GM23338 (cell line): ENCODE measurements around the gene OR1M1. TPM values are rescaled to one million over a fixed set of nuclear protein-coding genes. Genes with fewer than 3 reads are reported as not detected.

Source experiments
- ATAC-seq: fragments of 200-7000 bp; cut with Tn5 transposase; 3 replicates; pipeline ENCODE4 v1.9.1; 2020
- DNase-seq: peaks from one replicate; pipeline ENCODE4 v3.0.0-alpha.2; 2015; ENCODE audit warnings: low spot score
- H2AFZ ChIP-seq: fragments of 200-600 bp; sonication (generic); 2 replicates; pipeline ENCODE4 v1.8.0; 2016; ENCODE audit warnings: antibody characterized with exemption, mild to moderate bottlenecking, moderate library complexity
- H3F3A ChIP-seq: fragments of 200-600 bp; sonication (generic); replicated peaks from 2 replicates; pipeline ENCODE4 v1.8.0; 2017; ENCODE audit warnings: antibody characterized with exemption, mixed run types, low read depth
- H3K27ac ChIP-seq: fragments of 200-600 bp; sonication (generic); 2 replicates; pipeline ENCODE4 v1.6.1; 2016; ENCODE audit warnings: low read depth
- H3K27me3 ChIP-seq: fragments of 200-600 bp; sonication (generic); 2 replicates; pipeline ENCODE4 v1.8.0; 2016; ENCODE audit warnings: mild to moderate bottlenecking, mixed run types, moderate library complexity; ENCODE audit not compliant: insufficient read depth
- H3K36me3 ChIP-seq: fragments of 200-600 bp; sonication (generic); 2 replicates; pipeline ENCODE4 v1.8.0; 2016; ENCODE audit warnings: mild to moderate bottlenecking; ENCODE audit not compliant: insufficient read depth
- H3K4me1 ChIP-seq: fragments of 200-600 bp; sonication (generic); 2 replicates; pipeline ENCODE4 v1.8.0; 2016; ENCODE audit warnings: mild to moderate bottlenecking, moderate library complexity; ENCODE audit not compliant: insufficient read depth
- H3K4me2 ChIP-seq: fragments of 200-600 bp; sonication (generic); 2 replicates; pipeline ENCODE4 v1.7.1; 2017; ENCODE audit warnings: mixed run types
- H3K4me3 ChIP-seq: fragments of 200-600 bp; sonication (generic); 2 replicates; pipeline ENCODE4 v1.6.1; 2016; ENCODE audit warnings: mixed run types
- H3K79me2 ChIP-seq: fragments of 200-600 bp; sonication (generic); replicated peaks from 2 replicates; pipeline ENCODE4 v1.8.0; 2017; ENCODE audit warnings: mild to moderate bottlenecking; ENCODE audit not compliant: insufficient read depth
- H3K9me2 ChIP-seq: fragments of 200-600 bp; sonication (generic); 2 replicates; pipeline ENCODE4 v1.8.0; 2017; ENCODE audit not compliant: insufficient read depth
- H4K20me1 ChIP-seq: fragments of 200-600 bp; sonication (generic); replicated peaks from 2 replicates; pipeline ENCODE4 v1.8.0; 2017; ENCODE audit warnings: mild to moderate bottlenecking; ENCODE audit not compliant: insufficient read depth
- H3K27ac Mint-ChIP-seq: 2 replicates; pipeline ENCODE4 v1.8.0; 2020; ENCODE audit warnings: inconsistent platforms, mild to moderate bottlenecking, moderate library complexity, mixed read lengths
- H3K27me3 Mint-ChIP-seq: 3 replicates; pipeline ENCODE4 v1.8.0; 2022; ENCODE audit warnings: low read depth, mild to moderate bottlenecking, moderate library complexity, mixed read lengths, inconsistent platforms; ENCODE audit not compliant: insufficient read depth, poor library complexity
- H3K36me3 Mint-ChIP-seq: 3 replicates; pipeline ENCODE4 v1.8.0; 2021; ENCODE audit warnings: low read depth, mild to moderate bottlenecking, inconsistent platforms, moderate library complexity, mixed read lengths
- H3K4me1 Mint-ChIP-seq: 3 replicates; pipeline ENCODE4 v1.8.0; 2020; ENCODE audit warnings: mild to moderate bottlenecking, inconsistent platforms, mixed read lengths
- H3K4me3 Mint-ChIP-seq: 3 replicates; pipeline ENCODE4 v1.8.0; 2021; ENCODE audit warnings: moderate library complexity, mild to moderate bottlenecking, inconsistent platforms, mixed read lengths
- H3K9me3 Mint-ChIP-seq: 3 replicates; pipeline ENCODE4 v1.8.0; 2020; ENCODE audit warnings: moderate library complexity, mild to moderate bottlenecking, inconsistent platforms, mixed read lengths
- CREB1 ChIP-seq: fragments of 250-450 bp; sonication (Bioruptor Pico); IDR thresholded peaks from 2 replicates; pipeline ENCODE4 v1.5.0; 2020; ENCODE audit warnings: low read depth, mild to moderate bottlenecking, moderate library complexity
- EZH2phosphoT487 ChIP-seq: fragments of 200-600 bp; sonication (generic); IDR thresholded peaks from one replicate; pipeline ENCODE4 v1.8.1; 2018; ENCODE audit warnings: antibody characterized with exemption; ENCODE audit not compliant: unreplicated experiment
- JUNB ChIP-seq: IDR thresholded peaks from one replicate; pipeline ENCODE4 v1.6.1; 2016; ENCODE audit warnings: antibody characterized with exemption; ENCODE audit not compliant: unreplicated experiment
- NANOG ChIP-seq: IDR thresholded peaks from 2 replicates; pipeline ENCODE4 v1.6.1; 2016; ENCODE audit warnings: antibody characterized with exemption, borderline replicate concordance
- POLR2AphosphoS5 ChIP-seq: IDR thresholded peaks from 2 replicates; pipeline ENCODE4 v1.6.1; 2016; ENCODE audit warnings: antibody characterized with exemption, low read depth
- REST ChIP-seq: IDR thresholded peaks from one replicate; pipeline ENCODE4 v1.6.1; 2018; ENCODE audit warnings: antibody characterized with exemption; ENCODE audit not compliant: unreplicated experiment
- STAT1 ChIP-seq: IDR thresholded peaks from one replicate; pipeline ENCODE4 v1.6.1; 2016; ENCODE audit warnings: antibody characterized with exemption; ENCODE audit not compliant: unreplicated experiment
- ZNF114 ChIP-seq: fragments of 250-450 bp; sonication (Bioruptor Pico); IDR thresholded peaks from 2 replicates; pipeline ENCODE4 v1.5.0; 2020; ENCODE audit warnings: mild to moderate bottlenecking, moderate library complexity
- polyA plus RNA-seq: library from polyadenylated mRNA; unstranded; fragments of >200 nt; fragmentation: Nextera tagmentation; extraction: Ambion mirVana; gene quantifications from 2 replicates; pipeline ENCODE4 v1.2.1, GENCODE V29; 2016
- total RNA-seq: library from RNA; depleted of rRNA; stranded (reverse); fragments of >200 nt; shearing (Covaris generic); gene quantifications from 2 replicates; pipeline ENCODE4 v1.2.3, GENCODE V29; 2014
- TF ChIP-seq, protein P1 (sequence below): fragments of 250-450 bp; sonication (Bioruptor Pico); IDR thresholded peaks from 2 replicates; pipeline ENCODE4 v1.5.0; 2020; ENCODE audit warnings: mild to moderate bottlenecking, moderate library complexity

The OR1M1 gene
- total and polyA plus RNA-seq, 2 experiments from 2014 or later: not detected

GRCh38 chr19:9043524-9043923, 43.3 kb upstream of the OR1M1 start:
- Mint-ChIP-seq H3K36me3 (peaks cover 42% of the 10 kb centered on the region), H3K4me1 (no peaks in the 10 kb centered on the region), H3K27ac (no peak overlapping the region), H3K4me3 (no peak overlapping the region), H3K9me3 (peaks cover 99% of the 10 kb centered on the region), H3K27me3 (peaks cover 9% of the 10 kb centered on the region)
- H3K4me2 ChIP-seq: no peak overlapping the region
- H4K20me1 ChIP-seq: no peaks in the 10 kb centered on the region
- TF ChIP-seq JUNB: no peak
- no peak for TF ChIP-seq NANOG
- ATAC-seq (no peak), DNase-seq (no peak)
- H3K36me3 ChIP-seq: no peaks in the 10 kb centered on the region
- no peak overlapping the region for H3K4me3 ChIP-seq
- no peak overlapping the region for H3K27ac ChIP-seq
- no peaks in the 10 kb centered on the region for H3K4me1 ChIP-seq
- H3F3A ChIP-seq: no peaks in the 10 kb centered on the region
- H3K27me3 ChIP-seq: no peaks in the 10 kb centered on the region
- H3K79me2 ChIP-seq: no peaks in the 10 kb centered on the region
- H3K9me2 ChIP-seq: no peaks in the 10 kb centered on the region
- no peak overlapping the region for H2AFZ ChIP-seq

- no peaks in the 10 kb centered on the region for H3K4me1 ChIP-seq
- no peak overlapping the region for H3K4me3 ChIP-seq
- peaks cover 10% of the 10 kb centered on the region for H3K27me3 Mint-ChIP-seq
- H3K79me2 ChIP-seq: no peaks in the 10 kb centered on the region
- no peak overlapping the region for H3K4me3 Mint-ChIP-seq
- H3K4me2 ChIP-seq: no peak overlapping the region
- TF ChIP-seq STAT1: no peak
- TF ChIP-seq REST: no peak
- H3K36me3 Mint-ChIP-seq: peaks cover 41% of the 10 kb centered on the region
- H3K27ac ChIP-seq: no peak overlapping the region
- no peak overlapping the region for H2AFZ ChIP-seq
- no peaks in the 10 kb centered on the region for H3K36me3 ChIP-seq
- no peak for ATAC-seq
- DNase-seq: no peak
- H3K4me1 Mint-ChIP-seq: no peaks in the 10 kb centered on the region
- H3K27ac Mint-ChIP-seq: no peak overlapping the region
- no peaks in the 10 kb centered on the region for H3F3A ChIP-seq
- no peaks in the 10 kb centered on the region for H4K20me1 ChIP-seq
- no peaks in the 10 kb centered on the region for H3K27me3 ChIP-seq
- no peaks in the 10 kb centered on the region for H3K9me2 ChIP-seq
- H3K9me3 Mint-ChIP-seq: peaks cover 99% of the 10 kb centered on the region
These were observed 42.4 kb upstream of the OR1M1 start for GRCh38 chr19:9044449-9044848.

DNA sequence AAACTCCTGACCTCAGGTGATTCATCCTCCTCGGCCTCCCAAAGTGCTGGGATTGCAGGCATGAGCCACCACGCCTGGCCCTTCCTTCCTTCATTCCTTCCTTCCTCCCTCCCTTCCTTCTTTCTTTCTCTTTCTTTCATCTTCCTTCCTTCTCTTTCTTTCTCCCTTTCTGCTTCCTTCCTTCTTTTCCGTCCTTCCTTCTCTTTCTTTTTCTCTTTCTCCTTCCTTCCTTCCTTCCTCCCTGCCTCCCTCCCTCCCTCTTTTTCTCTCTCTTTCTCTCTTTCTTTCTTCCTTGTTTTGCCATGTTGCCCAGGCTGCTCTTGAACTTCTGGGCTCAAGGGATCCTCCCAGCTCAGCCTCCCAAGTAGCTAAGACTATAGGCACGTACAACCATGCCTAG, 40.2 kb upstream of the OR1M1 start:
- DNase-seq (no peak), ATAC-seq (no peak)
- no peak overlapping the region for H3K4me3 ChIP-seq
- H3K36me3 ChIP-seq: no peaks in the 10 kb centered on the region
- H3K27me3 ChIP-seq: no peaks in the 10 kb centered on the region
- Mint-ChIP-seq H3K9me3 (peaks cover 94% of the 10 kb centered on the region), H3K36me3 (peaks cover 40% of the 10 kb centered on the region), H3K4me3 (no peak overlapping the region), H3K4me1 (no peaks in the 10 kb centered on the region), H3K27ac (no peak overlapping the region), H3K27me3 (peaks cover 8% of the 10 kb centered on the region)
- H3K79me2 ChIP-seq: no peaks in the 10 kb centered on the region
- no peaks in the 10 kb centered on the region for H3K9me2 ChIP-seq
- H3K27ac ChIP-seq: no peak overlapping the region
- no peak overlapping the region for H3K4me2 ChIP-seq
- H3F3A ChIP-seq: no peaks in the 10 kb centered on the region
- H3K4me1 ChIP-seq: no peaks in the 10 kb centered on the region
- no peaks in the 10 kb centered on the region for H4K20me1 ChIP-seq
- H2AFZ ChIP-seq: no peak overlapping the region
- TF ChIP-seq EZH2phosphoT487: no peak
- TF ChIP-seq ZNF114 (CRISPR knock-in tag): no peak
- no peak for TF ChIP-seq CREB1
- TF ChIP-seq JUNB: no peak
- TF ChIP-seq, protein P1, sequence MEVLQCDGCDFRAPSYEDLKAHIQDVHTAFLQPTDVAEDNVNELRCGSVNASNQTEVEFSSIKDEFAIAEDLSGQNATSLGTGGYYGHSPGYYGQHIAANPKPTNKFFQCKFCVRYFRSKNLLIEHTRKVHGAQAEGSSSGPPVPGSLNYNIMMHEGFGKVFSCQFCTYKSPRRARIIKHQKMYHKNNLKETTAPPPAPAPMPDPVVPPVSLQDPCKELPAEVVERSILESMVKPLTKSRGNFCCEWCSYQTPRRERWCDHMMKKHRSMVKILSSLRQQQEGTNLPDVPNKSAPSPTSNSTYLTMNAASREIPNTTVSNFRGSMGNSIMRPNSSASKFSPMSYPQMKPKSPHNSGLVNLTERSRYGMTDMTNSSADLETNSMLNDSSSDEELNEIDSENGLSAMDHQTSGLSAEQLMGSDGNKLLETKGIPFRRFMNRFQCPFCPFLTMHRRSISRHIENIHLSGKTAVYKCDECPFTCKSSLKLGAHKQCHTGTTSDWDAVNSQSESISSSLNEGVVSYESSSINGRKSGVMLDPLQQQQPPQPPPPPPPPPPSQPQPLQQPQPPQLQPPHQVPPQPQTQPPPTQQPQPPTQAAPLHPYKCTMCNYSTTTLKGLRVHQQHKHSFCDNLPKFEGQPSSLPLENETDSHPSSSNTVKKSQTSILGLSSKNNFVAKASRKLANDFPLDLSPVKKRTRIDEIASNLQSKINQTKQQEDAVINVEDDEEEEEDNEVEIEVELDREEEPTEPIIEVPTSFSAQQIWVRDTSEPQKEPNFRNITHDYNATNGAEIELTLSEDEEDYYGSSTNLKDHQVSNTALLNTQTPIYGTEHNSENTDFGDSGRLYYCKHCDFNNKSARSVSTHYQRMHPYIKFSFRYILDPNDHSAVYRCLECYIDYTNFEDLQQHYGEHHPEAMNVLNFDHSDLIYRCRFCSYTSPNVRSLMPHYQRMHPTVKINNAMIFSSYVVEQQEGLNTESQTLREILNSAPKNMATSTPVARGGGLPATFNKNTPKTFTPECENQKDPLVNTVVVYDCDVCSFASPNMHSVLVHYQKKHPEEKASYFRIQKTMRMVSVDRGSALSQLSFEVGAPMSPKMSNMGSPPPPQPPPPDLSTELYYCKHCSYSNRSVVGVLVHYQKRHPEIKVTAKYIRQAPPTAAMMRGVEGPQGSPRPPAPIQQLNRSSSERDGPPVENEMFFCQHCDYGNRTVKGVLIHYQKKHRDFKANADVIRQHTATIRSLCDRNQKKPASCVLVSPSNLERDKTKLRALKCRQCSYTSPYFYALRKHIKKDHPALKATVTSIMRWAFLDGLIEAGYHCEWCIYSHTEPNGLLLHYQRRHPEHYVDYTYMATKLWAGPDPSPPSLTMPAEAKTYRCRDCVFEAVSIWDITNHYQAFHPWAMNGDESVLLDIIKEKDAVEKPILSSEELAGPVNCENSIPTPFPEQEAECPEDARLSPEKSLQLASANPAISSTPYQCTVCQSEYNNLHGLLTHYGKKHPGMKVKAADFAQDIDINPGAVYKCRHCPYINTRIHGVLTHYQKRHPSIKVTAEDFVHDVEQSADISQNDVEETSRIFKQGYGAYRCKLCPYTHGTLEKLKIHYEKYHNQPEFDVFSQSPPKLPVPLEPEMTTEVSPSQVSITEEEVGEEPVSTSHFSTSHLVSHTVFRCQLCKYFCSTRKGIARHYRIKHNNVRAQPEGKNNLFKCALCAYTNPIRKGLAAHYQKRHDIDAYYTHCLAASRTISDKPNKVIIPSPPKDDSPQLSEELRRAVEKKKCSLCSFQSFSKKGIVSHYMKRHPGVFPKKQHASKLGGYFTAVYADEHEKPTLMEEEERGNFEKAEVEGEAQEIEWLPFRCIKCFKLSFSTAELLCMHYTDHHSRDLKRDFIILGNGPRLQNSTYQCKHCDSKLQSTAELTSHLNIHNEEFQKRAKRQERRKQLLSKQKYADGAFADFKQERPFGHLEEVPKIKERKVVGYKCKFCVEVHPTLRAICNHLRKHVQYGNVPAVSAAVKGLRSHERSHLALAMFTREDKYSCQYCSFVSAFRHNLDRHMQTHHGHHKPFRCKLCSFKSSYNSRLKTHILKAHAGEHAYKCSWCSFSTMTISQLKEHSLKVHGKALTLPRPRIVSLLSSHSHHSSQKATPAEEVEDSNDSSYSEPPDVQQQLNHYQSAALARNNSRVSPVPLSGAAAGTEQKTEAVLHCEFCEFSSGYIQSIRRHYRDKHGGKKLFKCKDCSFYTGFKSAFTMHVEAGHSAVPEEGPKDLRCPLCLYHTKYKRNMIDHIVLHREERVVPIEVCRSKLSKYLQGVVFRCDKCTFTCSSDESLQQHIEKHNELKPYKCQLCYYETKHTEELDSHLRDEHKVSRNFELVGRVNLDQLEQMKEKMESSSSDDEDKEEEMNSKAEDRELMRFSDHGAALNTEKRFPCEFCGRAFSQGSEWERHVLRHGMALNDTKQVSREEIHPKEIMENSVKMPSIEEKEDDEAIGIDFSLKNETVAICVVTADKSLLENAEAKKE (CRISPR knock-in tag): no peak
- no peak for TF ChIP-seq POLR2AphosphoS5
